Tibial nerve (tissue), 4 donors: ENCODE results near the gene PODXL.

Experiments used
- CTCF ChIP-seq, 5 experiments: fragments of 200-600 bp in 3 of 5; fragments of 450-650 bp in 2 of 5; sonication (generic) in 3 of 5; IDR thresholded peaks; one replicate each; pipeline ENCODE4 v1.5.1; 2016 to 2019; ENCODE audit warnings: antibody characterized with exemption in 5 of 5, mild to moderate bottlenecking in 3 of 5, moderate library complexity in 2 of 5
- EP300 ChIP-seq, 2 donors: sonication (generic); formaldehyde crosslinking; IDR thresholded peaks; one replicate each; pipeline ENCODE4 v1.6.1; 2017; ENCODE audit warnings: antibody characterized with exemption in 2 of 2, mild to moderate bottlenecking in 1 of 2
- POLR2A ChIP-seq, 2 donors: fragments of 450-650 bp; IDR thresholded peaks; one replicate each; pipeline ENCODE4 v1.6.1; 2017; ENCODE audit warnings: antibody characterized with exemption in 2 of 2, mild to moderate bottlenecking in 2 of 2, moderate library complexity in 2 of 2

- no peak for TF ChIP-seq CTCF (IDR thresholded peaks at IDR 0.05)
- TF ChIP-seq EP300 (IDR thresholded peaks at IDR 0.05): no peak
- no peak for TF ChIP-seq POLR2A (IDR thresholded peaks at IDR 0.05)
Measured at GRCh38 chr7:131524703-131525102, 31.7 kb downstream of the PODXL start.
